Measurements from ENCODE around the gene COBL. TPM values are rescaled to one million over a fixed set of nuclear protein-coding genes. Genes with fewer than 3 reads are reported as not detected.
A peak's percentile ranks its signal among the peaks of the same experiment; 100 is the strongest.

Gene COBL
- total and polyA plus RNA-seq, 9 of the 15 experiments (the other 6 are each of a cell fraction or from before 2014, with no cell fraction given), result 0.01 to 2.4 (median 0.09) TPM; not detected in 3

DNA sequence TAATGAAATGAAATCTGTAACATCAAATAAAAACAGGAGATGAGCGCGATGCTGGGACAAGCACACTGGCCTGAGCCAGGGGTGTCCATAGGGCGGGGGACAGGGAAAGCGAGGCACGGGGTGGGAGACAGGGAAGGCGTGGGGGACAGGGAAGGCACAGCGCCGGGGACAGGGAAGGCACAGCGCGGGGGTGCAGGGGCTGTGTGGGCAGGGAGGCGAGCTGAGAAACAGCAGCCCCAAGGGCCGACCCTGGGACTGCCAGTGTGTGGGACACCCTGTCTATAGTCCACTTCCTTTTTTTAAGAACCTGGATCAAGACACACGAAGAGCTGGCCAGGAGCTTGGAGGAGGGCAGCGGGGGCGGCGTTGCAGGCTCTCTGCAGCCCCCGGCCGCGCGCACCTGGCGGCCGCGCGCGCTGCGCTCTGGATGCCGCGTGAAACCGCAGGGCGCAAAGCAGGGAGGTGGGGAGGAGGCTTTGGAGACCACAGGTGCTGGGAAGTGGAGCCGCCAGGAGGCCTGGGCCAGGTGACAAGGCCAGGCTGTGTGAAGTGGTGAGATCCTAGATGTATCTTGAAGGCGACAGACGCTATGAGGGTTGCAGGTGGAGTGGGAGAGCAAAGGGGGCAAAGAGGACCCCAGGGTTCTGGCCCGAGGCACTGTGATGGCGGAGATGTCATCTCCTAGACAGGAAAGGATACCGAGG lies 157.7 kb downstream of the COBL start:
- Histone ChIP-seq H3K9me1 (ENCODE audit: control insufficient read depth, insufficient read depth, low read length) (no peaks in the 10 kb centered on the region), H3K9me3 (replicated peaks; ENCODE audit: control insufficient read depth, insufficient read depth, low read depth, low read length) (no peaks in the 10 kb centered on the region), H3K9ac (ENCODE audit: insufficient read depth in 1 of 2, low read depth in 2 of 2, low read length in 2 of 2) (no peak overlapping the region), H3K4me1 (replicated peaks in 1 of 2; ENCODE audit: control insufficient read depth in 2 of 2, insufficient read depth in 2 of 2, low read length in 2 of 2) (no peaks in the 10 kb centered on the region; a peak in 1 of 5 replicates), H3K27ac (ENCODE audit: extremely low read depth, low read depth, low read length) (no peak overlapping the region), H4K20me1 (replicated peaks; ENCODE audit: control insufficient read depth, insufficient read depth, low read length) (no peaks in the 10 kb centered on the region), H3K27me3 (ENCODE audit: control insufficient read depth in 2 of 2, insufficient read depth in 2 of 2, low read length in 2 of 2) (peaks cover 0 to 20% of the 10 kb centered on the region in 2 experiments; a peak in 2 of 5 replicates), H3K4me2 (ENCODE audit: insufficient read depth, low read length) (no peak overlapping the region), H3K79me2 (ENCODE audit: control insufficient read depth, insufficient read depth, low read length) (no peaks in the 10 kb centered on the region), H3K36me3 (ENCODE audit: control insufficient read depth, insufficient read depth, low read length) (no peaks in the 10 kb centered on the region), H2AFZ (ENCODE audit: low read depth, low read length) (no peak overlapping the region), H3K4me3 (no peak overlapping the region)
- intact Hi-C loops (cut with micrococcal nuclease), result no loop called here
- no TSS peak for BruUV-seq (replicated peaks)
- DNase-seq (ENCODE audit: extremely low read depth in 1 of 4, low spot score in 3 of 4) (no peak), ATAC-seq (no peak), FAIRE-seq (no peak)
- 36% methylated on average over 13 of the region's 36 CpGs for WGBS (ENCODE audit: insufficient coverage, low coverage, missing lambda C conversion rate)
- TF ChIP-seq TCF3 (CRISPR knock-in tag; IDR thresholded peaks at IDR 0.05) (no peak), GATA2 (CRISPR knock-in tag; IDR thresholded peaks at IDR 0.05) (no peak), HDAC6 (IDR thresholded peaks at IDR 0.05; ENCODE audit: low read depth, low read length) (no peak), ILF3 (IDR thresholded peaks at IDR 0.05; ENCODE audit: borderline replicate concordance) (no peak), IRF9 (tag; IDR thresholded peaks at IDR 0.05) (no peak), ZNF197 (CRISPR knock-in tag; IDR thresholded peaks at IDR 0.05; ENCODE audit: low read depth) (no peak), PKNOX1 (IDR thresholded peaks at IDR 0.05) (no peak), NR2F6 (CRISPR knock-in tag; IDR thresholded peaks at IDR 0.05) (no peak), CREBBP (IDR thresholded peaks at IDR 0.05; ENCODE audit: low read depth, low read length) (no peak), SMC3 (conservative IDR thresholded peaks at IDR 0.05; ENCODE audit: insufficient read depth, low read depth, low read length) (no peak), SRSF9 (IDR thresholded peaks at IDR 0.05; ENCODE audit: borderline replicate concordance, low read depth, low read length) (no peak), ZNF707 (CRISPR knock-in tag; conservative IDR thresholded peaks at IDR 0.05) (no peak), POLR2B (IDR thresholded peaks at IDR 0.05; ENCODE audit: low read depth, partially characterized antibody) (no peak), SPI1 (IDR thresholded peaks at IDR 0.05; ENCODE audit: borderline replicate concordance, low read depth, low read length) (peak; percentile 49; the same call in 1 of the 2 replicates)
- TF ChIP-seq, protein P1, sequence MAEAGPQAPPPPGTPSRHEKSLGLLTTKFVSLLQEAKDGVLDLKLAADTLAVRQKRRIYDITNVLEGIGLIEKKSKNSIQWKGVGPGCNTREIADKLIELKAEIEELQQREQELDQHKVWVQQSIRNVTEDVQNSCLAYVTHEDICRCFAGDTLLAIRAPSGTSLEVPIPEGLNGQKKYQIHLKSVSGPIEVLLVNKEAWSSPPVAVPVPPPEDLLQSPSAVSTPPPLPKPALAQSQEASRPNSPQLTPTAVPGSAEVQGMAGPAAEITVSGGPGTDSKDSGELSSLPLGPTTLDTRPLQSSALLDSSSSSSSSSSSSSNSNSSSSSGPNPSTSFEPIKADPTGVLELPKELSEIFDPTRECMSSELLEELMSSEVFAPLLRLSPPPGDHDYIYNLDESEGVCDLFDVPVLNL (CRISPR knock-in tag; IDR thresholded peaks at IDR 0.05; ENCODE audit: low read depth), result no peak
- TF ChIP-seq, protein P2, sequence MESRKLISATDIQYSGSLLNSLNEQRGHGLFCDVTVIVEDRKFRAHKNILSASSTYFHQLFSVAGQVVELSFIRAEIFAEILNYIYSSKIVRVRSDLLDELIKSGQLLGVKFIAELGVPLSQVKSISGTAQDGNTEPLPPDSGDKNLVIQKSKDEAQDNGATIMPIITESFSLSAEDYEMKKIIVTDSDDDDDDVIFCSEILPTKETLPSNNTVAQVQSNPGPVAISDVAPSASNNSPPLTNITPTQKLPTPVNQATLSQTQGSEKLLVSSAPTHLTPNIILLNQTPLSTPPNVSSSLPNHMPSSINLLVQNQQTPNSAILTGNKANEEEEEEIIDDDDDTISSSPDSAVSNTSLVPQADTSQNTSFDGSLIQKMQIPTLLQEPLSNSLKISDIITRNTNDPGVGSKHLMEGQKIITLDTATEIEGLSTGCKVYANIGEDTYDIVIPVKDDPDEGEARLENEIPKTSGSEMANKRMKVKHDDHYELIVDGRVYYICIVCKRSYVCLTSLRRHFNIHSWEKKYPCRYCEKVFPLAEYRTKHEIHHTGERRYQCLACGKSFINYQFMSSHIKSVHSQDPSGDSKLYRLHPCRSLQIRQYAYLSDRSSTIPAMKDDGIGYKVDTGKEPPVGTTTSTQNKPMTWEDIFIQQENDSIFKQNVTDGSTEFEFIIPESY (CRISPR knock-in tag; IDR thresholded peaks at IDR 0.05), result 0 out of 2 replicates have a peak, but pooled peaks have one; percentile 39
- ChIA-PET POLR2A (interaction anchor here (0.6 kb wide), 1 partner anchor 603 kb away, joined by 3 read pairs; no protein-coding TSS in a partner anchor), CTCF (ENCODE audit: low intra/inter-chr PET ratio) (no interaction called here)
- in situ Hi-C loops (cut with MboI), result no loop called here
